WTC11 (cell line): Measurements from ENCODE around the gene DCST2. TPM values are rescaled to one million over a fixed set of nuclear protein-coding genes. Genes with fewer than 3 reads are reported as not detected.

Experiments used
- ATAC-seq: fragments of 200-7000 bp; cut with Tn5 transposase; 2 replicates; pipeline ENCODE4 v1.10.0; 2021; ENCODE audit warnings: mild to moderate bottlenecking, moderate library complexity
- CTCF ChIA-PET: fragments of 300-600 bp; sonication (Branson Sonifier 250); formaldehyde crosslinking; loops from one replicate; lab custom pipeline; 2021; ENCODE audit warnings: antibody characterized with exemption; lab: Charles Lee
- POLR2A ChIA-PET: fragments of 350-600 bp; sonication (Branson Sonifier 250); formaldehyde crosslinking; loops from one replicate; lab custom pipeline; 2021; ENCODE audit warnings: antibody characterized with exemption; lab: Charles Lee
- DNase-seq: peaks from one replicate; pipeline ENCODE4 v3.0.0; 2021; ENCODE audit warnings: low spot score
- H3K27ac Mint-ChIP-seq: 2 replicates; pipeline ENCODE4 v1.8.0; 2021; ENCODE audit warnings: mixed read lengths
- H3K27me3 Mint-ChIP-seq: 2 replicates; pipeline ENCODE4 v1.8.0; 2021; ENCODE audit warnings: low read depth, mild to moderate bottlenecking, moderate library complexity, mixed read lengths
- H3K36me3 Mint-ChIP-seq: 2 replicates; pipeline ENCODE4 v1.8.0; 2021; ENCODE audit warnings: mixed read lengths
- H3K4me1 Mint-ChIP-seq: 2 replicates; pipeline ENCODE4 v1.8.0; 2022; ENCODE audit warnings: mixed read lengths
- H3K4me3 Mint-ChIP-seq: 2 replicates; pipeline ENCODE4 v1.8.0; 2021; ENCODE audit warnings: mild to moderate bottlenecking, moderate library complexity, mixed read lengths
- H3K9me3 Mint-ChIP-seq: 2 replicates; pipeline ENCODE4 v1.8.0; 2021; ENCODE audit warnings: mixed read lengths
- AR ChIP-seq: fragments of 250-450 bp; sonication (Bioruptor Pico); IDR thresholded peaks from 2 replicates; pipeline ENCODE4 v1.9.0; 2021; ENCODE audit warnings: mild to moderate bottlenecking
- ATF3 ChIP-seq: sonication (generic); formaldehyde crosslinking; conservative IDR thresholded peaks from 2 replicates; pipeline ENCODE4 v1.8.1; 2022; ENCODE audit warnings: mild to moderate bottlenecking, missing genetic modification reagents
- CDX4 ChIP-seq: fragments of 250-450 bp; sonication (Bioruptor Pico); IDR thresholded peaks from 2 replicates; pipeline ENCODE4 v1.9.0; 2021; ENCODE audit warnings: moderate library complexity, mild to moderate bottlenecking, inconsistent platforms, borderline replicate concordance
- E2F1 ChIP-seq: sonication (generic); formaldehyde crosslinking; IDR thresholded peaks from 2 replicates; pipeline ENCODE4 v1.8.0; 2022; ENCODE audit warnings: mild to moderate bottlenecking, missing genetic modification reagents
- FOXP4 ChIP-seq: sonication (generic); formaldehyde crosslinking; IDR thresholded peaks from 2 replicates; pipeline ENCODE4 v1.8.0; 2022; ENCODE audit warnings: mild to moderate bottlenecking, missing genetic modification reagents
- HMGXB4 ChIP-seq: sonication (generic); formaldehyde crosslinking; IDR thresholded peaks from 2 replicates; pipeline ENCODE4 v1.8.1; 2023; ENCODE audit warnings: mild to moderate bottlenecking, moderate library complexity, missing genetic modification reagents
- IRF1 ChIP-seq: sonication (generic); formaldehyde crosslinking; IDR thresholded peaks from 2 replicates; pipeline ENCODE4 v1.8.0; 2023; ENCODE audit warnings: missing genetic modification reagents
- IRF2 ChIP-seq: sonication (generic); formaldehyde crosslinking; IDR thresholded peaks from 2 replicates; pipeline ENCODE4 v1.8.0; 2022; ENCODE audit warnings: low read depth, missing genetic modification reagents, borderline replicate concordance
- JUN ChIP-seq: sonication (generic); formaldehyde crosslinking; IDR thresholded peaks from 2 replicates; pipeline ENCODE4 v1.8.0; 2023; ENCODE audit warnings: mild to moderate bottlenecking, missing genetic modification reagents
- MXD4 ChIP-seq: fragments of 250-450 bp; sonication (Bioruptor Pico); IDR thresholded peaks from 2 replicates; pipeline ENCODE4 v1.8.0; 2021; ENCODE audit warnings: mild to moderate bottlenecking, moderate library complexity, borderline replicate concordance
- NR2C2 ChIP-seq: sonication (generic); formaldehyde crosslinking; IDR thresholded peaks from 2 replicates; pipeline ENCODE4 v1.8.0; 2022; ENCODE audit warnings: mild to moderate bottlenecking, missing genetic modification reagents
- SP1 ChIP-seq: sonication (generic); formaldehyde crosslinking; conservative IDR thresholded peaks from 2 replicates; pipeline ENCODE4 v1.8.1; 2022; ENCODE audit warnings: missing genetic modification reagents
- STAT6 ChIP-seq: sonication (generic); formaldehyde crosslinking; conservative IDR thresholded peaks from 2 replicates; pipeline ENCODE4 v1.8.1; 2023; ENCODE audit warnings: mild to moderate bottlenecking, low read depth, missing genetic modification reagents, moderate library complexity
- ZNF121 ChIP-seq: sonication (generic); formaldehyde crosslinking; IDR thresholded peaks from 2 replicates; pipeline ENCODE4 v1.8.0; 2023; ENCODE audit warnings: missing genetic modification reagents
- total RNA-seq: library from RNA; stranded (reverse); gene quantifications from 3 replicates; pipeline ENCODE4 v1.2.3, GENCODE V29; 2021

Gene DCST2
- total RNA-seq, 1 experiment from 2014 or later: 0.83 TPM

GRCh38 chr1:155060736-155061135 is 27.2 kb upstream of the DCST2 start (continued):
- no peak for TF ChIP-seq JUN (CRISPR knock-in tag)
- TF ChIP-seq STAT6 (CRISPR knock-in tag): no peak
- TF ChIP-seq MXD4 (CRISPR knock-in tag): no peak
- TF ChIP-seq AR: no peak
- TF ChIP-seq FOXP4 (CRISPR knock-in tag): no peak
- TF ChIP-seq NR2C2: no peak

- ChIA-PET CTCF (interaction anchor here (0.6 to 9.4 kb wide), 20 partner anchors 8 to 981 kb away, joined by 3 to 176 read pairs (median 4); partner anchors contain the start of genes ADAM15, FLAD1, KRTCAP2 and PBXIP1), POLR2A (interaction anchor here (0.6 kb wide), 1 partner anchor 152 kb away, joined by 5 read pairs; no protein-coding TSS in a partner anchor)
- no peaks in the 10 kb centered on the region for H3K4me1 Mint-ChIP-seq
- DNase-seq (no peak), ATAC-seq (no peak)
- H3K27ac Mint-ChIP-seq: no peak overlapping the region
- peaks cover 4% of the 10 kb centered on the region for H3K27me3 Mint-ChIP-seq
- TF ChIP-seq HMGXB4 (CRISPR knock-in tag) (no peak), CDX4 (CRISPR knock-in tag) (no peak), ZNF121 (CRISPR knock-in tag) (no peak), IRF1 (CRISPR knock-in tag) (no peak), IRF2 (no peak), ATF3 (CRISPR knock-in tag) (no peak), SP1 (CRISPR knock-in tag) (no peak), E2F1 (CRISPR knock-in tag) (no peak)
- H3K4me3 Mint-ChIP-seq: no peak overlapping the region
- H3K9me3 Mint-ChIP-seq: no peaks in the 10 kb centered on the region
- H3K36me3 Mint-ChIP-seq: no peaks in the 10 kb centered on the region
Observed at GRCh38 chr1:155057788-155058211, 24.2 kb upstream of the DCST2 start.
